HCT116 (cell line): ENCODE results near the gene NDUFA3. TPM values are rescaled to one million over a fixed set of nuclear protein-coding genes. Genes with fewer than 3 reads are reported as not detected.

ENCODE experiments used
- ATAC-seq: fragments of 200-7000 bp; cut with Tn5 transposase; 2 replicates; pipeline ENCODE4 v1.9.1; 2020; ENCODE audit warnings: mild to moderate bottlenecking, moderate library complexity
- BruUV-seq: library from RNA; stranded (reverse); fragments of 400-500 nt; replicated peaks from 2 replicates; lab custom pipeline; 2021; lab: Mats Ljungman, UMichigan
- CTCF ChIA-PET: fragments of 300-600 bp; sonication (Branson Sonifier 250); formaldehyde crosslinking; loops from one replicate; lab custom pipeline; 2021; ENCODE audit warnings: antibody characterized with exemption; lab: Charles Lee
- POLR2A ChIA-PET: fragments of 300-600, 350-600 bp; sonication (Branson Sonifier 250); formaldehyde crosslinking; loops from one replicate; lab custom pipeline; 2021; ENCODE audit warnings: antibody characterized with exemption; lab: Charles Lee
- RAD21 ChIA-PET, 2 experiments: fragments of 300-600 bp; sonication (Branson Sonifier 250); formaldehyde crosslinking; loops; one replicate each; lab custom pipeline; 2023; ENCODE audit warnings: low total read pairs in 2 of 2; ENCODE audit not compliant: uncharacterized antibody in 2 of 2, unreplicated experiment in 2 of 2, low non-redundant PET in 1 of 2; lab: Charles Lee
- DNase-seq: peaks from one replicate; pipeline ENCODE4 v3.0.0-alpha.2; 2010; ENCODE audit warnings: low read depth, low spot score
- H2AFZ ChIP-seq: fragments of 200-600 bp; shearing (Covaris generic), sonication (generic); 2 replicates; pipeline ENCODE4 v1.6.1; 2017; ENCODE audit warnings: low read depth, mixed run types, mixed read lengths, antibody characterized with exemption, low read length; ENCODE audit not compliant: poor library complexity, severe bottlenecking
- H3K27ac ChIP-seq: 2 replicates; pipeline ENCODE4 v1.5.1; 2012; ENCODE audit warnings: low read depth, low read length
- H3K27me3 ChIP-seq: fragments of 200-600 bp; sonication (generic); 2 replicates; pipeline ENCODE4 v1.6.1; 2016; ENCODE audit warnings: mixed run types, low read length, mixed read lengths; ENCODE audit not compliant: insufficient read depth
- H3K36me3 ChIP-seq, 2 experiments: fragments of 200-500 bp in 1 of 2; fragments of 200-600 bp in 1 of 2; sonication (Bioruptor generic) in 1 of 2; sonication (generic) in 1 of 2; 2 replicates each; pipeline versions ENCODE4 v1.5.1 to v1.6.1; 2014 to 2016; ENCODE audit warnings: low read length in 2 of 2, inconsistent platforms in 1 of 2, mixed read lengths in 1 of 2, mixed run types in 1 of 2; ENCODE audit not compliant: insufficient read depth in 2 of 2, control insufficient read depth in 1 of 2
- H3K4me1 ChIP-seq, 2 experiments: fragments of 200-600 bp in 1 of 2; sonication (generic) in 1 of 2; 2 replicates each; pipeline versions ENCODE4 v1.5.1 to v1.6.1; 2012 to 2017; ENCODE audit warnings: low read length in 2 of 2, inconsistent platforms in 1 of 2, mild to moderate bottlenecking in 1 of 2, mixed read lengths in 1 of 2, mixed run types in 1 of 2, moderate library complexity in 1 of 2; ENCODE audit not compliant: insufficient read depth in 2 of 2, control insufficient read depth in 1 of 2
- H3K4me2 ChIP-seq: fragments of 200-600 bp; sonication (generic); 2 replicates; pipeline ENCODE4 v1.6.1; 2017; ENCODE audit warnings: mixed run types, low read length, mixed read lengths
- H3K4me3 ChIP-seq, 2 experiments: fragments of 200-600 bp in 1 of 2; sonication (generic) in 1 of 2; replicated peaks in 1 of 2; 2 replicates each; pipeline ENCODE4 v1.5.1; 2011 to 2016; ENCODE audit warnings: low read length in 2 of 2, control low read depth in 1 of 2, low read depth in 1 of 2, mild to moderate bottlenecking in 1 of 2, mixed read lengths in 1 of 2, mixed run types in 1 of 2
- H3K79me2 ChIP-seq: fragments of 200-600 bp; sonication (generic); 2 replicates; pipeline ENCODE4 v1.6.1; 2017; ENCODE audit warnings: mild to moderate bottlenecking, mixed run types, low read length, moderate library complexity, mixed read lengths; ENCODE audit not compliant: insufficient read depth
- H3K9ac ChIP-seq: fragments of 200-600 bp; sonication (generic); 2 replicates; pipeline ENCODE4 v1.6.1; 2016; ENCODE audit warnings: low read length, mixed read lengths
- H3K9me2 ChIP-seq: fragments of 200-600 bp; sonication (generic), shearing (Covaris generic); 2 replicates; pipeline ENCODE4 v1.6.1; 2017; ENCODE audit warnings: mixed run types, mild to moderate bottlenecking, moderate library complexity; ENCODE audit not compliant: insufficient read depth
- H3K9me3 ChIP-seq, 2 experiments: fragments of 200-500 bp in 1 of 2; fragments of 200-600 bp in 1 of 2; sonication (Bioruptor generic) in 1 of 2; sonication (generic) in 1 of 2; 2 replicates each; pipeline ENCODE4 v1.6.1; 2014 to 2017; ENCODE audit warnings: low read length in 2 of 2, mixed read lengths in 2 of 2, inconsistent platforms in 1 of 2, low read depth in 1 of 2, mild to moderate bottlenecking in 1 of 2, mixed run types in 1 of 2, moderate library complexity in 1 of 2; ENCODE audit not compliant: control insufficient read depth in 1 of 2, insufficient read depth in 1 of 2
- H4K20me1 ChIP-seq: fragments of 200-600 bp; sonication (generic), shearing (Covaris generic); 2 replicates; pipeline ENCODE4 v1.6.1; 2017; ENCODE audit warnings: mixed run types, mild to moderate bottlenecking, moderate library complexity; ENCODE audit not compliant: insufficient read depth
- ELF1 ChIP-seq: IDR thresholded peaks from 2 replicates; pipeline ENCODE4 v1.6.1; 2012; ENCODE audit warnings: low read depth, borderline replicate concordance
- FOSL1 ChIP-seq: IDR thresholded peaks from 2 replicates; pipeline ENCODE4 v1.6.1; 2012; ENCODE audit warnings: low read depth
- MAX ChIP-seq: IDR thresholded peaks from 2 replicates; pipeline ENCODE4 v1.6.1; 2012
- POLR2A ChIP-seq: IDR thresholded peaks from 2 replicates; pipeline ENCODE4 v1.7.0; 2011; ENCODE audit warnings: borderline replicate concordance; ENCODE audit not compliant: insufficient read depth, insufficient read length; ENCODE audit errors: extremely low read depth
- REST ChIP-seq: IDR thresholded peaks from 2 replicates; pipeline ENCODE4 v1.6.1; 2012; ENCODE audit warnings: low read depth
- SIN3A ChIP-seq: IDR thresholded peaks from 2 replicates; pipeline ENCODE4 v1.6.1; 2012; ENCODE audit warnings: low read depth
- SP1 ChIP-seq: IDR thresholded peaks from 2 replicates; pipeline ENCODE4 v1.6.1; 2012; ENCODE audit warnings: low read depth
- ZBTB33 ChIP-seq: IDR thresholded peaks from 2 replicates; pipeline ENCODE4 v1.6.1; 2011; ENCODE audit warnings: mild to moderate bottlenecking, low read length, moderate library complexity; ENCODE audit not compliant: insufficient replicate concordance; ENCODE audit errors: extremely low read depth
- ZFX ChIP-seq: fragments of 450-650 bp; IDR thresholded peaks from 2 replicates; pipeline ENCODE4 v1.6.1; 2017
- ZNF274 ChIP-seq: fragments of 200-500 bp; sonication (Bioruptor generic); IDR thresholded peaks from 2 replicates; pipeline ENCODE4 v1.6.1; 2014; ENCODE audit warnings: mild to moderate bottlenecking, low read depth, low read length, inconsistent platforms
- intact Hi-C: fragments of 100-400 bp; cut with micrococcal nuclease; formaldehyde crosslinking; loops from 2 replicates; pipeline ENCODE4 v1.10.0; 2022
- total RNA-seq: library from RNA; stranded (reverse); gene quantifications from one replicate; pipeline ENCODE4 v1.2.1, GENCODE V29; 2021; ENCODE audit not compliant: unreplicated experiment

The NDUFA3 gene
- total RNA-seq, 1 experiment from 2014 or later, result 149 TPM

GRCh38 chr19:54107876-54108490 lies 5.3 kb downstream of the NDUFA3 start:
- ChIA-PET CTCF (no interaction called here), RAD21 (no interaction called here), POLR2A (no interaction called here)
- H4K20me1 ChIP-seq, result no peaks in the 10 kb centered on the region
- no peak for DNase-seq
- H3K27me3 ChIP-seq, result no peaks in the 10 kb centered on the region
- no peaks in the 10 kb centered on the region for H3K4me1 ChIP-seq
- no peak for ATAC-seq
- peaks cover 28 to 29% of the 10 kb centered on the region in 2 experiments; a peak in 3 of 4 replicates for H3K36me3 ChIP-seq
- H3K9me3 ChIP-seq, result no peaks in the 10 kb centered on the region
- H3K9ac ChIP-seq, result no peak overlapping the region
- peaks cover 30% of the 10 kb centered on the region for H3K79me2 ChIP-seq
- BruUV-seq, result no TSS peak
- no peak overlapping the region for H3K4me2 ChIP-seq
- no peak overlapping the region for H2AFZ ChIP-seq
- H3K9me2 ChIP-seq, result no peaks in the 10 kb centered on the region
- H3K27ac ChIP-seq, result no peak overlapping the region
- H3K4me3 ChIP-seq, result no peak overlapping the region
- TF ChIP-seq SP1, result no peak
- TF ChIP-seq POLR2A, result no peak
- TF ChIP-seq ZBTB33, result no peak
- TF ChIP-seq ZFX, result no peak
- no peak for TF ChIP-seq FOSL1
- no peak for TF ChIP-seq REST
- TF ChIP-seq MAX, result no peak
- no peak for TF ChIP-seq SIN3A
- no peak for TF ChIP-seq ELF1
- no peak for TF ChIP-seq ZNF274
- intact Hi-C loops, result no loop called here
